HG02759 (cell line): Measurements from ENCODE around the gene LHFPL3.

Experiments used
- ATAC-seq: cut with Tn5 transposase; IDR thresholded peaks from one replicate; pipeline ENCODE4 v1.9.1; 2021; ENCODE audit warnings: mild to moderate bottlenecking, moderate library complexity; ENCODE audit not compliant: unreplicated experiment

The LHFPL3 gene

DNA sequence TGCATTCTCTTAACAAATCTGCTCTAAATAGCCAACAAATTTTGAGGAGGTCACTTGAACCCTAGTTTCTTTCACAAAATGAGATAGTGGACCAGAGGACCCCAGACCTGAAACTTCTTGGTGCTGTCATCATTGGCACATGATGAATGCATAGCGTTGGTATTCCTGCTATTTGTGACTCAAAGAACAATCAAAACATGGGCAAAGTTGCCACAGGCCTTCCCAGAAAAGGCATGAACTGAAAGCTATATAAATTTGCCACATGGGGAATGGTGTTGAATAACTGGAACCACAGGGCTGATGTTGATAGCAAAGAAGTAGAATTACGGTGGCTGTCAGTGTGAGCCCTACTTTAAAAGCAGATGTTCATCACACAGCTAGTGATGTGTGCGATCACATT is 465.8 kb downstream of the LHFPL3 start:
- no peak for ATAC-seq

DNA sequence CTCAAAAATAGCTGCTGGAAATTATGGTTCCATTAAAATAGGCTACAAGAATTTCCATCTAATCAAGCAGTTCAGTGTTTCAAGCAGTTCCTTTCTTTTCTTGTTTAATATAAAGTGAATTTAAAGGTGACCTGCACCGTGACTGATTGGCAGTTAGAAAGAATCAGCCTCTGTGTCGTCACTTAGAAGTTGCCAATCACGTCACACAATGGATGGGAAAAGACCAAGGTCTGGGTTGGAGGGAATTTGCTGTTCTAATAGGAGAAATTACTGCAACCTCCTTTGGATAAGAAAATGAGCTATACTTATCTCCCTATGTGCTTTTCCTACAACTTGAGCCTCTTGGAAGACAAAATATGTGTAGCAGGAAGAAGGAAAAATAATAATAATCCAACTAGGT is 466.2 kb downstream of the LHFPL3 start:
- ATAC-seq: no peak

DNA sequence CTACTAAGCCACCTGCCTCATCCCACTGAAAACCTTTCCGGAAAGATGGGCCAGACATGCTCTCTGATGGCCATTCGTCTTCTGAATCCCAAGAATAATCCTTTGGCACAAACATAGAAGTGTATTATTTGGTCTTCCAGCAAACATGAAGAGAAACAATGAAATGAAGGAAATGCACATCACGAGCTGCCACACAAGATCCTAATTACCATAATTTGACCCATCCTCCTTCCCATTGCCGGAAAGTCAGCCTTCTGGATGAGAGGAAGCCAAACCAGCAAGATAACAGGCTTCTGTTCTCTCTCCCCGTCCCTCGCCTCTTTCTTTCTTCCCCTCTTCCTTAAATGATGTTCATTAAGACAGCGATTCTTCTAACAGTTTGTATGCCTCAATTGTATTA is 466.7 kb downstream of the LHFPL3 start:
- no peak for ATAC-seq

DNA sequence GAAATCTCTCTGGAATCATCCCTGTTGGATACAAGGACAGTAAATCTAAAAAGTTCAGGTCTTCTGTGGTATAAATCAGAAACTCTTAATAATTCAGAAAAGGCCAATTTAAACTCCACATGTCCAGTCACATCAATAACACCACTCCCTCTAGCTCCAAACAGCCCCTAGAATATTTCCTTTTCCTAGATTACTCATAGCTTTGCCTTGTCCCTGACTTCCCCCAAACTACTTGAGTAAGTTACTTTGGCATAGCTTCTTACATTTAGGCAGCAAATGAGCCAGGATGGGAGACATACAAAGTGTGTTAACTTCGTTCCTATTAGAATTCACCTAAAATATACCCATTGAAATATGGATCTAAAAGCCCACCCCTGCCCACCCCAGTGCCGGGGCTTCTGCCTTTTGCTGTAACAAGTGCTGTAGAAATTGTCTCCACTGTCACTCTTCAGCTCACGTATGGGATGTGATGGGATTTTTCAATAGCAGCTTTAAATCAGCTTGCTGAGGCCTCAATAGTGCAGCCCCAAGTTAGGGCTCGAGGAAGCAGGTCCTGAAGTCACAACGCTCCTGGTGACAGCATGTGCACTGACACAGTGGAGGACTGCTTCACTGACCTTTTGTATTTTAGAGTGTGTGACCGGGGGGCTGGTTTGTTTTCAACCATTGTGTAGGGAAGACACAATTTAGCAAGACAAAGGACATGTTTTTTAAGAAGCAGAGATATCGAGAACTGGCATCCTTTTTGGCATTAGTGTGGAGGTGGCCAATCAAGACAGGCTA is 467.4 kb downstream of the LHFPL3 start:
- ATAC-seq: no peak

DNA sequence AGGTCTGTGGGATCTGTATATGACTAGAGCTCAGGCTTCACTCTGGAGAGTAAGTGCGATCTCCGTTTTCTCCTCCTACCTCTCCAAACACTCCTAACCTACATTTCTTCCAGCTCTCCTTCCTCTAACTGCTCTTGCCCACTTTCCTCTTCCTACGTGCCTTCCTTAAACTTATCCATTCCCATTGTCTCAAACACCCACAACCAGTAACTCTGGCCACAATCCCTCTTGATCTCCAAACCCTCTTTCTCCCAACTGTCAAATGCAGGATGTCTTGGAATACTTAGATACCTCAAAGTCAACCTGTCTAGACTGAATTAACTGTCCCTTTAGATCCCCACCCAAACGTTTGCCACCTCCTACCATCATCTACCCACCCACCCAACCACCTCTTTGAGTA is 471.9 kb downstream of the LHFPL3 start:
- ATAC-seq: no peak

GRCh38 chr7:104801022-104801421 is 472.6 kb downstream of the LHFPL3 start:
- no peak for ATAC-seq

DNA sequence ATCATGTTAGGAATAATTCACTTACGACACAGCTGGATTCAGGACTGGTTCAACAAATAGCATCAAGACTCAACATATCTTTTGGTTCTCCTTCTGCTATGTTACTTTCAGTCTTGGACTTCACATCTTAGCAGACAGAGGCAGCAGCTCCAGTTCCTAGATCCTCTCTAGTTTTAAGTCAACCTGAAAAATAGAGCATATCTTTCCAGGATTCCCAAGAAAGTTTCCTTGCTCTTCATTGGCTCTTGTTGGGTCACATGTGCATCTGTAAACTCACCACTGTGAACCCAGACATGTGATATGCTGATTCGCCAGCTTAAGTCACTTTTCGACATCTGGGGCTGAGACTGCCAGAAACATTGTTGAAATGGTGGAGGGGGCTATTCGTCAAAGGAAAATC is 475.5 kb downstream of the LHFPL3 start:
- no peak for ATAC-seq

DNA sequence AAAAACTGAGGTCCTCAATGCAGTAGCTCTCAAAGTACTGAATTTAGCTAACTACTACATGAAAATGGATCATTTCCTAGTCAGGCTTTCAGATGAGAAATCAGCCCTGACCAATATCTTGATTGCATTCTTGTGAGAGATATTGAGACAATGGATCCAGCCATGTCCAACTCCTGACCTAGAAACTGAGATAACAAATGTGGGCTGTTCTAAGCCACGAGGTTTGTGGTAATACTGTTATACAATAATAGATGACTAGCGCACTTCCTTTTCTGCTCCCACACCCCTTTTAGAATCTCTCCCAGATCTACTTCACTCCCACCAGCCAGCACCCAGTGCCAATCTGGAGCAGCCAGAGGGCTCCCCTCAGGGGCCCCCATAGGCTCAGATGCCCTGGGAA is 476.3 kb downstream of the LHFPL3 start:
- no peak for ATAC-seq

- ATAC-seq: no peak
Measured at GRCh38 chr7:104805449-104806317, 477.3 kb downstream of the LHFPL3 start.

DNA sequence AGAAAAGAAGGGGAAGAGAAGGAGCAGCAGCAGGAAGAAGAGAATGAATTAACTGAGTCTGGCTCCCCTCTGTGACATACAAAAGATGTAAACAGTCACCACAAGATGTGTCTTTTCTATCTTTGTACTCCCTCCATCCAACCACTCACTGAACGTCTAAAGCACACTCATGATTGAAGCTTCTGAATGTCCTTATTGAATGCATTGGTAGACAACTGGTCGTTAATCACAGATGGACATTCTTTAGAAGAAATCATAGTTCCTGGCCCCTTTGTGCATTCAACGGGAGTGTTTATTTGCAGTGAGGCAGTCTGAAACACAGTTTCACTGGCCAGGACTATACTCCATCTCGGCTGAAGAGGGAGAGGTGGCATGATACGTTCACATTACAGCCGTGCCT is 479.3 kb downstream of the LHFPL3 start:
- ATAC-seq: no peak

DNA sequence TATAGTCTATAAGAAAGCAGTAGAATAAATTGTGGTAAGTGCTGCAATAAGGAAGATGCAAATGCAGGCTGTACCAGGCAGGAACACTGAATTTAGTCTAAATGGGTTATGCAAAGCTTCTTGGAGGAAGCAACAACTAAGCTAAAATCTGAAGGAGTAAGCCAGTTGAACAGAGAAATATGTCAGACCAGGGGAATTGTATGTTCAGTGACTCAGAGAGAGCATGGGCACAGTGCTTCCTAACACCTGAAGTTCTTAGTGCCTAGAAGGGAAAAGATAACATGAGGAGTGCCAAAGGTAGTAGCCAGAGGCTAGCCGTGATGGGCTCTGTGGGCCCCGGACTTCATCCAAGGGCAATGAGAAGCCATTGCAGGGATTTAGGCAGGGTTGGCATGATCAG is 481.5 kb downstream of the LHFPL3 start:
- ATAC-seq: no peak

DNA sequence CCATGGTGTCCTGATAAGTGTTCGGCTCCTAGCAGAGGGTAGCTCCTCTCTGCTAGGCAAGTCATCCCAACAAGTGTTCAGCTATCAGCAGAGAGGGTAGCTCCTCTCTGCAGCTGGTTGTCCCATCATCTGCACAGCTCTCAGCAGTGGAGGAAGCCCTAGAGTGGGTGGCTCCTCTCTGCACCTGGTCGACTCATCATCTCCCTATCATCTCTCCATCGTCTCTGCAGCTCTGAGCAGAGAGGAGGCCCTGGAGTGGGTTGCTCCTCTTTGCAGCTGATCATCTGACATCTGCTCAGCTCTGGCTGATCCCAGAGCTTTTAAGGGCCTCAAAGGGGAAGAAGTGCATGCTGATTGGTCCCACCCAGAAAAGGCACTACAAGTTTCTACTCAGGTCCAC is 485.7 kb downstream of the LHFPL3 start:
- ATAC-seq: no peak

GRCh38 chr7:104814671-104815400 is 486.4 kb downstream of the LHFPL3 start:
- ATAC-seq: no peak

DNA sequence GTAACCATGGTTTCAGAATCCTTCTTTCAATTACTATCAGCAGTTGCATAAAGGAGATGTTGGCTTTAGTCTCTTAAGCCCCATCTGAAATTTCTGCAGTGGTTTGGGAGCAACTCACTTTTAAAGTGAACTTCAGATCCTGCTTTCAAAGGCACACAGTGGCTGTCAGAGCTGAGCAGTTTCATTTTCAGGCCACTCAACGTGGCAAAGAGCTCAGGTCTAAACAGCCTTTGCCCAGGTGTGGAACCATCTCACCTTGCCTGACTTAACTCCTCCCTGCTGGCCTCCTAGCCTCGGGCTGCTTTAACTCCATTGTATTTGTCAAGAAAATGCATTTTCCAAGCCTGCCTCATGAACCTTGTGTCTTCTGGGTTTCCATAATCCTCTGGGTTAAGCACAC is 488.1 kb downstream of the LHFPL3 start:
- no peak for ATAC-seq

DNA sequence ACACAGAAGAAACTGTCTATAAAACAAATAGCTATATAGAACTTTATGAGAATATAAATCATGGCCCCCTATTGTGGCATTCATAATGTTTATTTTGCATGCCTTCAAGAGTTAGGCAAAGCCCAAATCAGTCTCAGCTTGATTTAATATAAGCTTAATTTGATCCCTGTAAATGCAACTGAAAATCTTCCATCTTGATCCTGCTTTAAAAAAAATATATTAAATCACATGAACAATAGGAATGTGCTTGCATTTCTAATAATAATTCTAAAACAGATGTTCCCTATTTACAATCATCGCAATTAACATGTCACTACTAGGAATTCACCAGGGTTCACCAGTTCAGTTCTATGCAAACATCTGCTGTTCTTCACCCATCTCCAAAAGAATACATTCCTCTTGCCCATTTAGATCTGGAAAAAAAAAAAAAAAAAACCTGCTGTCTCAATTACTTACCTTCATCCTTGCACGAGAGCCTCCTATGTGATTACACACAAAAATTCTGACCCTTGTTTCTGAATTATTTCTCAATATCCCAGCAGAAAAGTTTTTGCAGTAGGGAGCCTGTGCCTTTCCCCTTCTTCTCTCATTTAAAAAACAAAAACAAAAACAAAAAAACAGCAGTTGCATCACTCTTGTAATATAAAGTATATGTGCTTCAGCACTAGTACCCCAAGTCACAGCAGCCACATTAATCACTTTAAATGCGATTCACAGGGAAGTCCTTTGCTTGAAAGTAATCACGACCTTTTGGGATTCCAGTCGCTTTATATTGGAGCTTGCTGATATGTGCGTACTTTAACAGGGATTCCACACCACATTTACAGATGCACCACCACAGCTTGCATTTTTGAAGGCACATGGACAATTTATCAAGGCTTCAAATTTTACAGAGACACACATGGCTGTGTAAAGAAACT is 490.8 kb downstream of the LHFPL3 start:
- no peak for ATAC-seq

- ATAC-seq: no peak
Measured at GRCh38 chr7:104820836-104821535, 492.6 kb downstream of the LHFPL3 start.

DNA sequence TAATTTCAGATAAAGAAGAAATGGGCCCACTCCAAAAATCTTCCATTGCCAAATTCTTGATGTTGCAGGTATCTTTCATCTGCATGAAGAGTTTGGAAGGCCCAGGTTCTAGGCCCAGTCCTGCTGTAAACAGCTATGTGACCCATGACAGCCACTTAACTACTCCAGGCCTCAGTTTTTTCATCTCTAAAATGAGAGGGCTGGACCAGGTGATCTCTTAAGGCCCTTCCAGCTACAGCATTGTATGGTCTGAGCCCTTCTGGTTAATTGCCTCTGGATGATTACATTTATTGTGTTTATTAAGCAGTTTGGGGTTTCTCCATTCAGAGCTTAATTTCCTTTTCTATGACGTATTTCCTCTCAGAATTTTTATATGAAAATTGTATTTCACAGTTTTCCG is 494.8 kb downstream of the LHFPL3 start:
- ATAC-seq: no peak

GRCh38 chr7:104825099-104825498 is 496.7 kb downstream of the LHFPL3 start:
- no peak for ATAC-seq

DNA sequence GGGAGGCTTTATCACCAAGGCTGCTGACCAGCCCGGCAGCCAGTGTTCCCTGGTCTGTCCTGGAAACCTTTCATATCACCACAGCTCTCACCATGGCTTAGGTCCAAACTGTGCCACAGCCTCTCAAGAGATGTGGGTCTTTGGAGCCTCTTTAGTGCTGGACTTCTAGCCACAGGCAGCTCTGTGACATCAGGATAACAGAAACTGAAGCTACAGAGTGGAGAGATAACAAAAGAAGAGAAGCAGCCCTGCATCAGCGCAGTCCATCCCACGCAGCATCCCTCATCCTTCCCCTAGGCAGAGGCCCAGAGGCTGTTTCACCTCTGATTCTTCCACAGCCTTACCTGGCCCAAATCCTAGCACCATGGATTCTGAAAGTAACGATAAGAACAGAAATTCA is 497.7 kb downstream of the LHFPL3 start:
- no peak for ATAC-seq

GRCh38 chr7:104836976-104837375 is 508.6 kb downstream of the LHFPL3 start:
- ATAC-seq: no peak
